Activated B cell treated with CpG ODN at 0.5 μM for 24 hours (primary cell): ENCODE measurements around the gene ZKSCAN3. TPM values are rescaled to one million over a fixed set of nuclear protein-coding genes. Genes with fewer than 3 reads are reported as not detected.

ENCODE experiments used
- ATAC-seq: fragments of 200-7000 bp; cut with Tn5 transposase; one replicate; pipeline ENCODE4 v1.10.0; 2021; ENCODE audit warnings: low read depth, mild to moderate bottlenecking, moderate library complexity
- CTCF ChIA-PET: fragments of 350-600 bp; sonication (Branson Sonifier 250); formaldehyde crosslinking; loops from one replicate; lab custom pipeline; 2021; ENCODE audit warnings: antibody characterized with exemption; lab: Charles Lee
- POLR2A ChIA-PET: fragments of 350-600 bp; sonication (Branson Sonifier 250); formaldehyde crosslinking; loops from one replicate; lab custom pipeline; 2021; ENCODE audit warnings: antibody characterized with exemption; lab: Charles Lee
- DNase-seq: peaks from one replicate; pipeline ENCODE4 v3.0.0; 2022
- H3K27ac Mint-ChIP-seq: one replicate; pipeline ENCODE4 v1.8.0; 2020; ENCODE audit warnings: mixed read lengths
- H3K27me3 Mint-ChIP-seq: one replicate; pipeline ENCODE4 v1.8.0; 2021; ENCODE audit warnings: mixed read lengths
- H3K36me3 Mint-ChIP-seq: one replicate; pipeline ENCODE4 v1.8.0; 2021; ENCODE audit warnings: low read depth, mixed read lengths
- H3K4me1 Mint-ChIP-seq: one replicate; pipeline ENCODE4 v1.8.0; 2021; ENCODE audit warnings: mixed read lengths
- H3K4me3 Mint-ChIP-seq: one replicate; pipeline ENCODE4 v1.8.0; 2020; ENCODE audit warnings: mild to moderate bottlenecking, mixed read lengths
- H3K9me3 Mint-ChIP-seq: one replicate; pipeline ENCODE4 v1.8.0; 2020; ENCODE audit warnings: mixed read lengths
- CTCF ChIP-seq: fragments of 200-600 bp; IDR thresholded peaks from one replicate; pipeline ENCODE4 v1.8.0; 2022; ENCODE audit warnings: antibody characterized with exemption, mild to moderate bottlenecking
- intact Hi-C: fragments of 100-400 bp; cut with micrococcal nuclease; formaldehyde crosslinking; loops from one replicate; pipeline ENCODE4 v1.15.1; 2024
- total RNA-seq: library from RNA; stranded (reverse); gene quantifications from 2 replicates; pipeline ENCODE4 v1.2.3, GENCODE V29; 2022

Gene ZKSCAN3
- total RNA-seq, 1 donor from 2014 or later: 6.3 TPM

GRCh38 chr6:28393912-28394662 is 44.3 kb downstream of the ZKSCAN3 start:
- H3K27ac Mint-ChIP-seq: no peak overlapping the region
- H3K27me3 Mint-ChIP-seq: no peaks in the 10 kb centered on the region
- intact Hi-C loops: loop anchor here (2.0 kb wide), 1 partner anchor 195 kb away; no protein-coding TSS in a partner anchor
- POLR2A ChIA-PET: no interaction called here
- H3K4me3 Mint-ChIP-seq: no peak overlapping the region
- no peaks in the 10 kb centered on the region for H3K9me3 Mint-ChIP-seq
- CTCF ChIA-PET: no interaction called here
- peaks cover 39% of the 10 kb centered on the region for H3K4me1 Mint-ChIP-seq
- no peak for TF ChIP-seq CTCF
- H3K36me3 Mint-ChIP-seq: peaks cover 85% of the 10 kb centered on the region
- DNase-seq (no peak), ATAC-seq (no peak)

GRCh38 chr6:28395918-28396317 is 46.2 kb downstream of the ZKSCAN3 start:
- H3K9me3 Mint-ChIP-seq: no peaks in the 10 kb centered on the region
- TF ChIP-seq CTCF: no peak
- ATAC-seq: no peak
- H3K27me3 Mint-ChIP-seq: peaks cover under 1% of the 10 kb centered on the region
- POLR2A ChIA-PET: interaction anchor here (0.7 to 4.4 kb wide), 4 partner anchors 12 to 1652 kb away, joined by 3 to 37 read pairs (median 6); no protein-coding TSS in a partner anchor
- H3K4me3 Mint-ChIP-seq: no peak overlapping the region
- H3K27ac Mint-ChIP-seq: no peak overlapping the region
- H3K36me3 Mint-ChIP-seq: peaks cover 69% of the 10 kb centered on the region
- CTCF ChIA-PET: interaction anchor here (1.3 kb wide), 1 partner anchor 13 kb away, joined by 3 read pairs; no protein-coding TSS in a partner anchor
- intact Hi-C loops: loop anchor here (2.0 to 5.0 kb wide), 2 partner anchors 59 to 193 kb away; partner anchors contain the start of gene ZSCAN31
- no peak for DNase-seq
- H3K4me1 Mint-ChIP-seq: peaks cover 46% of the 10 kb centered on the region

- POLR2A ChIA-PET: interaction anchor here (0.7 to 4.4 kb wide), 12 partner anchors 10 to 561 kb away, joined by 3 to 37 read pairs (median 6); partner anchors contain the start of genes ZKSCAN4, ZKSCAN8, ZSCAN23 and ZSCAN26
- H3K9me3 Mint-ChIP-seq: peaks cover 3% of the 10 kb centered on the region
- intact Hi-C loops: loop anchor here (1.0 to 5.0 kb wide), 13 partner anchors 16 to 1011 kb away; partner anchors contain the start of genes ZKSCAN4, ZKSCAN8, ZNF184 and ZNF391
- H3K36me3 Mint-ChIP-seq: peaks cover 37% of the 10 kb centered on the region
- ATAC-seq: peak; percentile 89
- CTCF ChIA-PET: interaction anchor here (1.1 to 3.3 kb wide), 2 partner anchors 14 to 16 kb away, joined by 3 to 11 read pairs; no protein-coding TSS in a partner anchor
- peak within 1 kb of the TSS; percentile 97 for H3K4me3 Mint-ChIP-seq
- peaks cover 42% of the 10 kb centered on the region for H3K4me1 Mint-ChIP-seq
- H3K27me3 Mint-ChIP-seq: peaks cover 34% of the 10 kb centered on the region
- H3K27ac Mint-ChIP-seq: peak within 1 kb of the TSS; percentile 95
- DNase-seq: peak; percentile 79
- TF ChIP-seq CTCF: no peak
Observed at GRCh38 chr6:28399350-28400121, 49.8 kb downstream of the ZKSCAN3 start, which contains the start of gene ZSCAN12. Gene ZSCAN12, minus strand, starts transcription at chr6:28399747. Its CDS starts 1,342 bp downstream, at chr6:28398405.

- CTCF ChIA-PET: interaction anchor here (3.3 kb wide), 1 partner anchor 17 kb away, joined by 11 read pairs; no protein-coding TSS in a partner anchor
- Mint-ChIP-seq H3K27ac (peak overlapping the region; percentile 95), H3K36me3 (peaks cover 36% of the 10 kb centered on the region), H3K4me1 (peaks cover 41% of the 10 kb centered on the region), H3K9me3 (peaks cover 3% of the 10 kb centered on the region), H3K27me3 (peaks cover 36% of the 10 kb centered on the region), H3K4me3 (peak overlapping the region; percentile 97)
- intact Hi-C loops: no loop called here
- POLR2A ChIA-PET: interaction anchor here (4.4 kb wide), 1 partner anchor 16 kb away, joined by 37 read pairs; no protein-coding TSS in a partner anchor
- TF ChIP-seq CTCF: no peak
- ATAC-seq (no peak), DNase-seq (no peak)
Observed at GRCh38 chr6:28400122-28400451, 50.3 kb downstream of the ZKSCAN3 start.
